ENCODE data around the gene DHRS7B. TPM values are rescaled to one million over a fixed set of nuclear protein-coding genes. Genes with fewer than 3 reads are reported as not detected.

DHRS7B gene
- total and polyA plus RNA-seq, 4 donors: 14.3 to 21.9 (median 18.7) TPM

DNA sequence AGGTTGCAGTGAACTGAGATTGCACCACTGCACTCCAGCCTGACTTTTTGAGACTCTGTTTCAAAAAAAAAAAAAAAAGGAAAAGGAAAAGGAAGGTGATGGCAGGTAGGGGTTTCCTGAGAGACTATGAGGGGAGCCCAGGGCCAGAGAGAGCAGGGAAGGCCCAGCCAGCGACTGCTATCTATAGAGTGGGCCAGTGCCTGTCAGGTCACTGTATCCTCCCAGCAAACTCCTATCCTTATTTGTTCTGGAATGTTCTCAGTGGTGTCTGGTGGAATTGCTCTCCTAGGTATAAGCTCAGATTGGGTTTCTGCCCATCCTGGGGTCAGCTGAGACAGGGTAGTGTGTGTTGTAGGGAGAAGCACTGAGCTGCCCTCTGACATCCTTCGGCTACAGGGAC, 102.1 kb downstream of the DHRS7B start:
- no peaks in the 10 kb centered on the region for H3K36me3 ChIP-seq (ENCODE audit: control insufficient read depth in 4 of 4, insufficient read depth in 3 of 4, low read depth in 1 of 4, low read length in 3 of 4)
- 85% methylated on average over 2 of the region's 2 CpGs for WGBS
- H3K4me1 ChIP-seq (ENCODE audit: control insufficient read depth in 4 of 4, insufficient read depth in 4 of 4, low read length in 3 of 4): no peaks in the 10 kb centered on the region
- TF ChIP-seq TAF1 (conservative IDR thresholded peaks at IDR 0.05): no peak
- no peak for TF ChIP-seq RXRA (IDR thresholded peaks at IDR 0.05)
- TF ChIP-seq RAD21 (IDR thresholded peaks at IDR 0.05): no peak
- TF ChIP-seq YY1 (IDR thresholded peaks at IDR 0.05): no peak
- no peak for TF ChIP-seq FOXA2 (IDR thresholded peaks at IDR 0.05)
- TF ChIP-seq GABPA (IDR thresholded peaks at IDR 0.05 in 1 of 2, conservative IDR thresholded peaks at IDR 0.05 in 1 of 2): no peak
- TF ChIP-seq JUND (IDR thresholded peaks at IDR 0.05): no peak
- no peak for TF ChIP-seq EGR1 (IDR thresholded peaks at IDR 0.05; ENCODE audit: low read depth in 2 of 2)
- peaks cover 0 to 2% (median 0%) of the 10 kb centered on the region in 4 donors for H3K9me3 ChIP-seq (ENCODE audit: control insufficient read depth in 4 of 4, low read length in 3 of 4)
- H3K9ac ChIP-seq (ENCODE audit: low read depth in 1 of 2, low read length in 2 of 2): no peak overlapping the region
- H3K27me3 ChIP-seq (ENCODE audit: control insufficient read depth in 4 of 4, insufficient read depth in 4 of 4, low read length in 3 of 4): no peaks in the 10 kb centered on the region
- no peak overlapping the region for H3K27ac ChIP-seq (ENCODE audit: low read depth in 1 of 2, low read length in 2 of 2)
- no peak overlapping the region for H3K4me3 ChIP-seq (ENCODE audit: low read depth in 1 of 3, low read length in 3 of 3)
- no peak for DNase-seq (ENCODE audit: low spot score)

DNA sequence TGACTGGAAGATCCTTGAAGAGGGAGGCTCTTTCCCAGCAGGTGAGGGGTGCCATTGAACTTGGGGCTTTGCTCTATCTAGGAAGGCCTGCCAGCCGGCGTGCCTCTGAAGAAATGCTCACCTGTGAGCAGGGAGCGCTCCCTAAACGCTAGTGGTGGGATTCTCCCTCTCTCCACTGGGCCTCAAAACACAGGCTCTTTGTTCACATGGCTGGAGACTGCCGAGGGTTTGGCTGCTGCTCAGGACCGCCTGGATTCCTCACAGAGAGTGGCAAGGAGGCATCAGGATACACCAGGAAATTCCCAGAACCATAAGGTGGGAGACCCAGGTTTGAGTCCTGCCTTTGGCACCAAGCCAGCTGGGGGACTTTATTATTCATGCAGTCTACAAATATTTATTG, 104.8 kb downstream of the DHRS7B start:
- no peak overlapping the region for H3K4me3 ChIP-seq (ENCODE audit: low read depth in 1 of 3, low read length in 3 of 3)
- no peak overlapping the region for H3K27ac ChIP-seq (ENCODE audit: low read depth in 1 of 2, low read length in 2 of 2)
- 82% methylated on average over 6 of the region's 6 CpGs for WGBS
- H3K9me3 ChIP-seq (ENCODE audit: control insufficient read depth in 4 of 4, low read length in 3 of 4): peaks cover 0 to 2% (median 0%) of the 10 kb centered on the region in 4 donors
- H3K9ac ChIP-seq (ENCODE audit: low read depth in 1 of 2, low read length in 2 of 2): no peak overlapping the region
- H3K27me3 ChIP-seq (ENCODE audit: control insufficient read depth in 4 of 4, insufficient read depth in 4 of 4, low read length in 3 of 4): no peaks in the 10 kb centered on the region
- no peaks in the 10 kb centered on the region for H3K36me3 ChIP-seq (ENCODE audit: control insufficient read depth in 4 of 4, insufficient read depth in 3 of 4, low read depth in 1 of 4, low read length in 3 of 4)
- H3K4me1 ChIP-seq (ENCODE audit: control insufficient read depth in 4 of 4, insufficient read depth in 4 of 4, low read length in 3 of 4): no peaks in the 10 kb centered on the region
- DNase-seq (ENCODE audit: low spot score): no peak
- TF ChIP-seq HNF4G (IDR thresholded peaks at IDR 0.05) (no peak), ATF3 (IDR thresholded peaks at IDR 0.05) (no peak), SP1 (IDR thresholded peaks at IDR 0.05) (no peak), FOXA1 (IDR thresholded peaks at IDR 0.05) (no peak), HNF4A (conservative IDR thresholded peaks at IDR 0.05) (no peak)

DNA sequence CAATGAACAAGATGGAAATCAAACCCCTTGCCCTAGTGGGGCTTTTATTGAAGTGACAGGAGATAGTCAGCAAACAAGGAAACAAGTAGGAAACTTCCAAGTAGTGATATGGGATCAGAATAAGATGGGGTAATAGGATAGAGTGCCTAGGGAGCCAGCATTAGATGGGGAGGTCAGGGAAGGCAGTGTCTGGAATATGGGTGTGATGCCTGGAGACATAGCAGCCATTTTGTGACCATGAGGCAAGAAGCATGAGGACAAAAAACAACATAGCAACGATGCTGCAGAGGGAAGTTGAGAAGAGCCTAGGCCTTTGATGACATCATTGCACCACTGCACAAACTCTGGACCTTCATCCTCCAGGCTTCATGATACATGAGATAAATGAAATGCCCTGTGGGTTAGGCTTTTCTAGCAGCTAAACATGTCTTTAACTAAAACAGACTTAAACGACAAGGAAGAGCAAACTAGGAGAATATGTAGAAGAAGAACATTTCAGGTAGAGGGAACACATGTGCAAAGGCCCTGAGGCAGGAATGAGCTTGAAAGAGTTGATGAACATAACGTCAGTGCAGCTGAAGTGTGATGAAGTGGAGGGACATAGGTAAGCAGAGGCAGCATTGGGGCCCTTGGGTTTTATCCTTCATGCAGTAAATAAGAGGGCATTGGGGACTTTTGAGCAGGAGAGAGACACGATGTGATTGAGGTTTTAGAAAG, 105.4 kb downstream of the DHRS7B start:
- TF ChIP-seq, protein P1, sequence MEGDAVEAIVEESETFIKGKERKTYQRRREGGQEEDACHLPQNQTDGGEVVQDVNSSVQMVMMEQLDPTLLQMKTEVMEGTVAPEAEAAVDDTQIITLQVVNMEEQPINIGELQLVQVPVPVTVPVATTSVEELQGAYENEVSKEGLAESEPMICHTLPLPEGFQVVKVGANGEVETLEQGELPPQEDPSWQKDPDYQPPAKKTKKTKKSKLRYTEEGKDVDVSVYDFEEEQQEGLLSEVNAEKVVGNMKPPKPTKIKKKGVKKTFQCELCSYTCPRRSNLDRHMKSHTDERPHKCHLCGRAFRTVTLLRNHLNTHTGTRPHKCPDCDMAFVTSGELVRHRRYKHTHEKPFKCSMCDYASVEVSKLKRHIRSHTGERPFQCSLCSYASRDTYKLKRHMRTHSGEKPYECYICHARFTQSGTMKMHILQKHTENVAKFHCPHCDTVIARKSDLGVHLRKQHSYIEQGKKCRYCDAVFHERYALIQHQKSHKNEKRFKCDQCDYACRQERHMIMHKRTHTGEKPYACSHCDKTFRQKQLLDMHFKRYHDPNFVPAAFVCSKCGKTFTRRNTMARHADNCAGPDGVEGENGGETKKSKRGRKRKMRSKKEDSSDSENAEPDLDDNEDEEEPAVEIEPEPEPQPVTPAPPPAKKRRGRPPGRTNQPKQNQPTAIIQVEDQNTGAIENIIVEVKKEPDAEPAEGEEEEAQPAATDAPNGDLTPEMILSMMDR (IDR thresholded peaks at IDR 0.05; ENCODE audit: low read depth, low read length, missing input control): no peak
- TF ChIP-seq MAX (IDR thresholded peaks at IDR 0.05) (no peak), TAF1 (conservative IDR thresholded peaks at IDR 0.05) (no peak), JUND (IDR thresholded peaks at IDR 0.05) (no peak), SP1 (IDR thresholded peaks at IDR 0.05) (no peak), FOXA2 (IDR thresholded peaks at IDR 0.05) (no peak), EGR1 (IDR thresholded peaks at IDR 0.05; ENCODE audit: low read depth in 2 of 2) (no peak), FOXA1 (IDR thresholded peaks at IDR 0.05) (no peak), RXRA (IDR thresholded peaks at IDR 0.05) (no peak), NR2F2 (IDR thresholded peaks at IDR 0.05) (no peak), RAD21 (IDR thresholded peaks at IDR 0.05) (no peak), ATF3 (IDR thresholded peaks at IDR 0.05) (no peak), HNF4A (conservative IDR thresholded peaks at IDR 0.05) (no peak), HNF4G (IDR thresholded peaks at IDR 0.05) (no peak), YY1 (IDR thresholded peaks at IDR 0.05) (no peak), GABPA (IDR thresholded peaks at IDR 0.05 in 1 of 2, conservative IDR thresholded peaks at IDR 0.05 in 1 of 2) (no peak)
- TF ChIP-seq, protein P2, sequence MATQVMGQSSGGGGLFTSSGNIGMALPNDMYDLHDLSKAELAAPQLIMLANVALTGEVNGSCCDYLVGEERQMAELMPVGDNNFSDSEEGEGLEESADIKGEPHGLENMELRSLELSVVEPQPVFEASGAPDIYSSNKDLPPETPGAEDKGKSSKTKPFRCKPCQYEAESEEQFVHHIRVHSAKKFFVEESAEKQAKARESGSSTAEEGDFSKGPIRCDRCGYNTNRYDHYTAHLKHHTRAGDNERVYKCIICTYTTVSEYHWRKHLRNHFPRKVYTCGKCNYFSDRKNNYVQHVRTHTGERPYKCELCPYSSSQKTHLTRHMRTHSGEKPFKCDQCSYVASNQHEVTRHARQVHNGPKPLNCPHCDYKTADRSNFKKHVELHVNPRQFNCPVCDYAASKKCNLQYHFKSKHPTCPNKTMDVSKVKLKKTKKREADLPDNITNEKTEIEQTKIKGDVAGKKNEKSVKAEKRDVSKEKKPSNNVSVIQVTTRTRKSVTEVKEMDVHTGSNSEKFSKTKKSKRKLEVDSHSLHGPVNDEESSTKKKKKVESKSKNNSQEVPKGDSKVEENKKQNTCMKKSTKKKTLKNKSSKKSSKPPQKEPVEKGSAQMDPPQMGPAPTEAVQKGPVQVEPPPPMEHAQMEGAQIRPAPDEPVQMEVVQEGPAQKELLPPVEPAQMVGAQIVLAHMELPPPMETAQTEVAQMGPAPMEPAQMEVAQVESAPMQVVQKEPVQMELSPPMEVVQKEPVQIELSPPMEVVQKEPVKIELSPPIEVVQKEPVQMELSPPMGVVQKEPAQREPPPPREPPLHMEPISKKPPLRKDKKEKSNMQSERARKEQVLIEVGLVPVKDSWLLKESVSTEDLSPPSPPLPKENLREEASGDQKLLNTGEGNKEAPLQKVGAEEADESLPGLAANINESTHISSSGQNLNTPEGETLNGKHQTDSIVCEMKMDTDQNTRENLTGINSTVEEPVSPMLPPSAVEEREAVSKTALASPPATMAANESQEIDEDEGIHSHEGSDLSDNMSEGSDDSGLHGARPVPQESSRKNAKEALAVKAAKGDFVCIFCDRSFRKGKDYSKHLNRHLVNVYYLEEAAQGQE (IDR thresholded peaks at IDR 0.05): no peak
- TF ChIP-seq, protein P3, sequence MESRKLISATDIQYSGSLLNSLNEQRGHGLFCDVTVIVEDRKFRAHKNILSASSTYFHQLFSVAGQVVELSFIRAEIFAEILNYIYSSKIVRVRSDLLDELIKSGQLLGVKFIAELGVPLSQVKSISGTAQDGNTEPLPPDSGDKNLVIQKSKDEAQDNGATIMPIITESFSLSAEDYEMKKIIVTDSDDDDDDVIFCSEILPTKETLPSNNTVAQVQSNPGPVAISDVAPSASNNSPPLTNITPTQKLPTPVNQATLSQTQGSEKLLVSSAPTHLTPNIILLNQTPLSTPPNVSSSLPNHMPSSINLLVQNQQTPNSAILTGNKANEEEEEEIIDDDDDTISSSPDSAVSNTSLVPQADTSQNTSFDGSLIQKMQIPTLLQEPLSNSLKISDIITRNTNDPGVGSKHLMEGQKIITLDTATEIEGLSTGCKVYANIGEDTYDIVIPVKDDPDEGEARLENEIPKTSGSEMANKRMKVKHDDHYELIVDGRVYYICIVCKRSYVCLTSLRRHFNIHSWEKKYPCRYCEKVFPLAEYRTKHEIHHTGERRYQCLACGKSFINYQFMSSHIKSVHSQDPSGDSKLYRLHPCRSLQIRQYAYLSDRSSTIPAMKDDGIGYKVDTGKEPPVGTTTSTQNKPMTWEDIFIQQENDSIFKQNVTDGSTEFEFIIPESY (IDR thresholded peaks at IDR 0.05): no peak

More for the DNA sequence above, 105.4 kb downstream of the DHRS7B start:
- Histone ChIP-seq H3K36me3 (ENCODE audit: control insufficient read depth in 4 of 4, insufficient read depth in 3 of 4, low read depth in 1 of 4, low read length in 3 of 4) (no peaks in the 10 kb centered on the region), H3K9ac (ENCODE audit: low read depth in 1 of 2, low read length in 2 of 2) (no peak overlapping the region), H3K27ac (ENCODE audit: low read depth in 1 of 2, low read length in 2 of 2) (no peak overlapping the region), H3K9me3 (ENCODE audit: control insufficient read depth in 4 of 4, low read length in 3 of 4) (peaks cover 0 to 2% (median 0%) of the 10 kb centered on the region in 4 donors), H3K27me3 (ENCODE audit: control insufficient read depth in 4 of 4, insufficient read depth in 4 of 4, low read length in 3 of 4) (no peaks in the 10 kb centered on the region), H3K4me1 (ENCODE audit: control insufficient read depth in 4 of 4, insufficient read depth in 4 of 4, low read length in 3 of 4) (no peaks in the 10 kb centered on the region), H3K4me3 (ENCODE audit: low read depth in 1 of 3, low read length in 3 of 3) (no peak overlapping the region)
- no peak for DNase-seq (ENCODE audit: low spot score)
- WGBS: 87% methylated on average over 4 of the region's 4 CpGs

Measured in liver (tissue), 9 donors.